Stimulated activated CD4-positive, alpha-beta T cell treated with anti-CD3 and anti-CD28 coated beads, TNF-alpha, amount 100 ng/mL, for 24 hours (primary cell): Measurements from ENCODE around the gene GDPD3.

Experiments used
- DNase-seq, 3 experiments: peaks; one replicate each; pipeline ENCODE4 v3.0.0-alpha.2; 2020; ENCODE audit warnings: low read depth in 3 of 3

GDPD3 gene

DNA sequence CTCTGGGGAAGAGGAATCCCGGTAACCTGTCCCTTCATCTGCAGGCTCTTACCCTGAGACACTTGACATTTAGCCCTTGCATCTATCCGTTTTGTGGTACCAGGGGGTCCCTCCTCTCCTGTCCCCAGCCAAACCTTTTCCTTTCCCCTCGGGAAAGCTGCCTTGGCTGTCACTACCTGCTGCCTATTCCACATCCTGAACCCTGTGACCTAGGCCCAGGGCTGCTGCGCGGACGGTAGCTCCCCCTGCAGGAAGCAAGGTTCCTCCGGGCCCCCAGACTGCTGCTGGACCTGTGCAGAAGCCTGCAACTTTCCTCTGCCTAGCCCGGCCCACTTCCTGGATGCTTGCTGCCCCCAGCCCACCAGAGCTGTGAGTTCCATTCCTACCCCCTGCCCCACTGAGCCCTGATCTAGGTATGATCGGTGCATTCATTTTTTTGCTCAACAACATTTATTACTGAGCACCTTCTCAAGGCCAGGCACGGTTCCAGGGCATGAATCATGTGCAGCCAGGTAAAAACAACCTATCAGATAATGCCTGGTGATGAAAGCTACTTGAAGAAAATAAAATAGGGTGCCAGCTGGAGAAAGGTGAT, 58.3 kb downstream of the GDPD3 start:
- peak in 1 of 3 experiments; percentile 56 for DNase-seq
